SU-DHL-6 (cell line): ENCODE results near the gene NLGN1.

Experiments used
- H2AFZ ChIP-seq: fragments of 200-600 bp; sonication (generic); 2 replicates; pipeline ENCODE4 v1.6.1; 2014; ENCODE audit warnings: low read depth, mild to moderate bottlenecking, moderate library complexity, mixed read lengths, antibody characterized with exemption, low read length; ENCODE audit not compliant: severe bottlenecking
- H3F3A ChIP-seq: fragments of 200-600 bp; shearing (Covaris generic); 2 replicates; pipeline ENCODE4 v1.6.0; 2016; ENCODE audit warnings: antibody characterized with exemption, mild to moderate bottlenecking; ENCODE audit not compliant: insufficient read depth
- H3K27ac ChIP-seq: fragments of 200-600 bp; sonication (generic); 2 replicates; pipeline ENCODE4 v1.5.1; 2016; ENCODE audit warnings: low read depth, mild to moderate bottlenecking, low read length, moderate library complexity, mixed read lengths
- H3K27me3 ChIP-seq: fragments of 200-600 bp; sonication (generic), shearing (Covaris generic); 2 replicates; pipeline ENCODE4 v1.6.0; 2014; ENCODE audit warnings: mild to moderate bottlenecking, low read length
- H3K36me3 ChIP-seq: fragments of 200-600 bp; sonication (generic); 2 replicates; pipeline ENCODE4 v1.6.1; 2014; ENCODE audit warnings: mild to moderate bottlenecking, low read length, mixed read lengths
- H3K4me2 ChIP-seq: fragments of 300-600, 200-600 bp; shearing (Covaris generic), sonication (generic); 2 replicates; pipeline ENCODE4 v1.6.0; 2014; ENCODE audit warnings: low read length, low read depth, mild to moderate bottlenecking; ENCODE audit not compliant: poor library complexity, severe bottlenecking
- H3K4me3 ChIP-seq: fragments of 200-600 bp; sonication (generic); 2 replicates; pipeline ENCODE4 v1.5.1; 2014; ENCODE audit warnings: antibody characterized with exemption, low read length, mild to moderate bottlenecking, mixed read lengths; ENCODE audit not compliant: insufficient read depth, poor library complexity, severe bottlenecking
- H3K79me2 ChIP-seq: fragments of 200-600 bp; sonication (generic); 2 replicates; pipeline ENCODE4 v1.6.1; 2014; ENCODE audit warnings: mild to moderate bottlenecking, low read length, moderate library complexity; ENCODE audit not compliant: insufficient read depth
- H3K9ac ChIP-seq: fragments of 200-600 bp; sonication (generic); 2 replicates; pipeline ENCODE4 v1.7.0; 2014; ENCODE audit warnings: mild to moderate bottlenecking, low read length
- H3K9me2 ChIP-seq: fragments of 200-600 bp; sonication (generic); replicated peaks from 2 replicates; pipeline ENCODE4 v1.6.1; 2014; ENCODE audit warnings: low read length; ENCODE audit not compliant: insufficient read depth
- H3K9me3 ChIP-seq: fragments of 200-600 bp; sonication (generic); 2 replicates; pipeline ENCODE4 v1.6.1; 2014; ENCODE audit warnings: low read length, mixed read lengths; ENCODE audit not compliant: insufficient read depth
- H4K20me1 ChIP-seq: fragments of 200-600 bp; sonication (generic); 2 replicates; pipeline ENCODE4 v1.6.1; 2014; ENCODE audit warnings: low read depth, mild to moderate bottlenecking, antibody characterized with exemption, low read length, moderate library complexity, mixed read lengths
- CTCF ChIP-seq: fragments of 200-600 bp; sonication (generic); IDR thresholded peaks from one replicate; pipeline ENCODE4 v1.5.1; 2017; ENCODE audit warnings: antibody characterized with exemption, mild to moderate bottlenecking, low read length, moderate library complexity; ENCODE audit not compliant: insufficient read depth, poor library complexity, severe bottlenecking
- EZH2phosphoT487 ChIP-seq: fragments of 200-600 bp; sonication (generic), shearing (Covaris generic); conservative IDR thresholded peaks from 2 replicates; pipeline ENCODE4 v1.6.1; 2018; ENCODE audit warnings: mild to moderate bottlenecking, antibody characterized with exemption, low read length, moderate library complexity, mixed read lengths

The NLGN1 gene

GRCh38 chr3:174308736-174309135, 911.2 kb downstream of the NLGN1 start:
- TF ChIP-seq CTCF (no peak), EZH2phosphoT487 (no peak)
- Histone ChIP-seq H3K9ac (no peak overlapping the region), H3K79me2 (no peaks in the 10 kb centered on the region), H3K4me3 (no peak overlapping the region), H3K27ac (no peak overlapping the region), H3F3A (no peaks in the 10 kb centered on the region), H3K36me3 (no peaks in the 10 kb centered on the region), H3K27me3 (no peaks in the 10 kb centered on the region), H4K20me1 (no peaks in the 10 kb centered on the region), H3K4me2 (no peak overlapping the region), H3K9me3 (no peaks in the 10 kb centered on the region), H2AFZ (no peak overlapping the region), H3K9me2 (no peaks in the 10 kb centered on the region)

DNA sequence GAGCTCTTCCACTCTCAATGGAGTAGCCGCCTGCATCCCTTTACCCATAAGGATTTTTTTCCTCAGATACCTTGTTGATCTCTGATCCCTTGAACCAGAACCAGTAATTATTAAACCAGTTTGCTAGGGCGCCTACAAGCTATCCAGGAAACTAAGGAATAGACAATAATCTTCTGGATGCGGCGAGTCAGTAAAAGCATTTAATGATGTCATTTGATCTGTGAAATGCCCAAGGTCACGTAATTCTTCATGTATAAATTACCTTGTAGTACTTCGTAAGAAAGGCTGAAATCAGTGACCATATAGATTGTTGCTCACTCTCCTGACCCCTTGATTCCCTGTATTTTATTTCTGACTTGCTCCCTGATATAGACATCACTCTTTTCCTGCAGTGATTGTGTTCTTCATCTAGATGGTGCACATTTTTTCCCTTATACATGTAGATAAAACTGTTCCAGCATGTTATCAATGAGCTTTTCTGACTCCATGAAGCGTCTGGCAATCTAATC, 913.0 kb downstream of the NLGN1 start:
- no peak overlapping the region for H2AFZ ChIP-seq
- no peak overlapping the region for H3K4me2 ChIP-seq
- no peaks in the 10 kb centered on the region for H3K9me2 ChIP-seq
- TF ChIP-seq EZH2phosphoT487 (no peak), CTCF (no peak)
- no peaks in the 10 kb centered on the region for H3K27me3 ChIP-seq
- no peaks in the 10 kb centered on the region for H3K36me3 ChIP-seq
- no peaks in the 10 kb centered on the region for H3K79me2 ChIP-seq
- no peak overlapping the region for H3K4me3 ChIP-seq
- H4K20me1 ChIP-seq = no peaks in the 10 kb centered on the region
- H3K9ac ChIP-seq = no peak overlapping the region
- H3K9me3 ChIP-seq = no peaks in the 10 kb centered on the region
- H3F3A ChIP-seq = no peaks in the 10 kb centered on the region
- H3K27ac ChIP-seq = no peak overlapping the region

GRCh38 chr3:174315225-174315624, 917.7 kb downstream of the NLGN1 start:
- H3K9me2 ChIP-seq = no peaks in the 10 kb centered on the region
- no peak overlapping the region for H3K27ac ChIP-seq
- H3K4me3 ChIP-seq = no peak overlapping the region
- H3K9ac ChIP-seq = no peak overlapping the region
- no peaks in the 10 kb centered on the region for H3K36me3 ChIP-seq
- H2AFZ ChIP-seq = no peak overlapping the region
- no peaks in the 10 kb centered on the region for H3K27me3 ChIP-seq
- H3K79me2 ChIP-seq = no peaks in the 10 kb centered on the region
- no peak for TF ChIP-seq EZH2phosphoT487
- no peak for TF ChIP-seq CTCF
- H4K20me1 ChIP-seq = no peaks in the 10 kb centered on the region
- H3K9me3 ChIP-seq = no peaks in the 10 kb centered on the region
- no peak overlapping the region for H3K4me2 ChIP-seq
- H3F3A ChIP-seq = no peaks in the 10 kb centered on the region

DNA sequence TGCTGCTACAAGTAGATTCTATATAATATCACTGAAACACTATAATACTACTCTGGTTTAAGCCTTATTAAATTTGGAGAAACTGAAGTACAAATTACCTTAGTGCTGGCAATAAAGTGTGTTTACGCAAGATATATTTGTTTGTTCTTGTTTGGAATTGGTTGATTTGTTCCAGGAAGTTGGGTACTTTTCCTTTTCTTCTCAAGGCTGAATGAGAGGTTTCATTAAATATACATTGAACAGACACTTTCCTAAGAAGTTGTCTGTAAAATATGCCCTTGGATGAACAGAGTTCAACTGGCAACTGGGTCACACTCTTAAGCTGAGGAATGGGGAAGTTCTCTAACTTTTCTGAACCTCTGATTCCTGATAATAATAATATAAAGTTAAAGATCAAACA, 919.5 kb downstream of the NLGN1 start:
- Histone ChIP-seq H3K27me3 (no peaks in the 10 kb centered on the region), H3K36me3 (no peaks in the 10 kb centered on the region), H3K79me2 (no peaks in the 10 kb centered on the region), H3K27ac (no peak overlapping the region), H3K9me2 (no peaks in the 10 kb centered on the region), H3K4me3 (no peak overlapping the region), H3K9me3 (no peaks in the 10 kb centered on the region), H2AFZ (no peak overlapping the region), H3K4me2 (no peak overlapping the region), H3K9ac (no peak overlapping the region), H3F3A (no peaks in the 10 kb centered on the region), H4K20me1 (no peaks in the 10 kb centered on the region)
- no peak for TF ChIP-seq EZH2phosphoT487
- no peak for TF ChIP-seq CTCF
